Mesendoderm (in vitro differentiated cells): ENCODE results near the gene TBC1D14.
"Not testable (repeated sequence)": the region's sequence is repeated elsewhere in the genome, so short reads cannot be mapped to it uniquely, and the experiment has no call there.

Source experiments
- DNase-seq: peaks from one replicate; pipeline ENCODE4 v3.0.0; 2013
- H2AK5ac ChIP-seq: 2 replicates; pipeline ENCODE4 v1.6.1; 2013; ENCODE audit warnings: low read length, inconsistent platforms
- H2BK120ac ChIP-seq: 2 replicates; pipeline ENCODE4 v1.6.1; 2013; ENCODE audit warnings: low read depth, mild to moderate bottlenecking, low read length, moderate library complexity, mixed read lengths
- H2BK15ac ChIP-seq: replicated peaks from 2 replicates; pipeline ENCODE4 v1.6.1; 2013; ENCODE audit warnings: low read depth, mild to moderate bottlenecking, moderate library complexity
- H2BK5ac ChIP-seq: 2 replicates; pipeline ENCODE4 v1.6.1; 2013; ENCODE audit warnings: low read length, inconsistent platforms
- H3K18ac ChIP-seq: 2 replicates; pipeline ENCODE4 v1.6.1; 2013; ENCODE audit warnings: mild to moderate bottlenecking, low read length, mixed read lengths
- H3K23ac ChIP-seq: one replicate; pipeline ENCODE4 v1.6.1; 2013; ENCODE audit warnings: low read length
- H3K27ac ChIP-seq: 2 replicates; pipeline ENCODE4 v1.5.1; 2013; ENCODE audit warnings: low read depth, mild to moderate bottlenecking, inconsistent platforms, low read length, moderate library complexity
- H3K27me3 ChIP-seq: 2 replicates; pipeline ENCODE4 v1.6.1; 2013; ENCODE audit warnings: low read length, control low read depth, mild to moderate bottlenecking, inconsistent platforms; ENCODE audit not compliant: insufficient read depth, poor library complexity
- H3K36me3 ChIP-seq: 2 replicates; pipeline ENCODE4 v1.6.1; 2013; ENCODE audit warnings: low read length, inconsistent platforms; ENCODE audit not compliant: control insufficient read depth, insufficient read depth
- H3K4ac ChIP-seq: one replicate; pipeline ENCODE4 v1.6.1; 2013; ENCODE audit warnings: low read depth, mild to moderate bottlenecking, low read length, moderate library complexity
- H3K4me1 ChIP-seq: 2 replicates; pipeline ENCODE4 v1.6.1; 2013; ENCODE audit warnings: low read depth, low read length, inconsistent platforms; ENCODE audit not compliant: control insufficient read depth
- H3K4me2 ChIP-seq: 2 replicates; pipeline ENCODE4 v1.6.1; 2013; ENCODE audit warnings: low read length
- H3K4me3 ChIP-seq: 2 replicates; pipeline ENCODE4 v1.5.1; 2013; ENCODE audit warnings: mild to moderate bottlenecking, low read length
- H3K56ac ChIP-seq: one replicate; pipeline ENCODE4 v1.6.1; 2013; ENCODE audit warnings: low read length
- H3K79me1 ChIP-seq: 2 replicates; pipeline ENCODE4 v1.6.1; 2013; ENCODE audit warnings: low read length, inconsistent platforms
- H3K79me2 ChIP-seq: 2 replicates; pipeline ENCODE4 v1.6.1; 2013; ENCODE audit warnings: mild to moderate bottlenecking, low read length; ENCODE audit not compliant: control insufficient read depth, insufficient read depth
- H3K9ac ChIP-seq: 2 replicates; pipeline ENCODE4 v1.6.1; 2013; ENCODE audit warnings: low read length, inconsistent platforms
- H4K5ac ChIP-seq: one replicate; pipeline ENCODE4 v1.6.1; 2013; ENCODE audit warnings: low read length
- H4K8ac ChIP-seq: one replicate; pipeline ENCODE4 v1.6.1; 2013; ENCODE audit warnings: low read depth, mild to moderate bottlenecking, control low read depth, low read length, moderate library complexity
- WGBS: extraction: QIAGEN DNeasy Blood & Tissue Kit; methylation state at CpG from one replicate; pipeline ENCODE4 v1.1.7; 2013; ENCODE audit warnings: low lambda C conversion rate, missing lambda C conversion rate; ENCODE audit not compliant: insufficient coverage; ENCODE audit errors: extremely low coverage; 5-methylcytosine and 5-hydroxymethylcytosine counted together

TBC1D14 gene

DNA sequence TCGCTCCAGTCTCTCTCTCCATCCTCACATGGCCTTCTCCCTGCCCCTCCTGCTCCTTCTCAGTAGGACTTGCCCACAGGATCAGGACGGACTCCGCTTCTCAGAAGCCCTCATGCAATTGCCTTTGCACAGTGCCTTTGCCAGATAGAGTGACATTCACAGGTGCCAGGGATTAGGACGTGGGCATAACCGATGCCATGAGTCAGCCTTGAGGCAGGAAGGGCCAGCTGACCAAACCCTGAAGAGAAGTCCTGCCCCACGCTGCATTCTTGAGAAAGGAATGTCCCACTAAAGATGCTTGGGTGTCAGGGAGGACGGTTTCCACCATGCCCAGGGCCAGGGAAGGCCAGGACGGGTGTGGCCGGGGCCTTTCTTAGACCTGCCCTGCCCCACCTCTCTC, 164.8 kb downstream of the TBC1D14 start:
- Histone ChIP-seq H2BK15ac (no peak overlapping the region), H3K79me1 (no peaks in the 10 kb centered on the region), H3K9ac (no peak overlapping the region), H3K4me2 (no peak overlapping the region), H3K4me3 (no peak overlapping the region), H3K27me3 (no peaks in the 10 kb centered on the region), H3K23ac (no peak overlapping the region), H4K5ac (no peak overlapping the region), H3K4me1 (no peaks in the 10 kb centered on the region), H3K36me3 (no peaks in the 10 kb centered on the region), H3K18ac (no peak overlapping the region), H4K8ac (no peak overlapping the region), H3K27ac (no peak overlapping the region), H2BK5ac (no peak overlapping the region), H3K56ac (no peak overlapping the region), H2AK5ac (no peak overlapping the region), H3K79me2 (no peaks in the 10 kb centered on the region), H3K4ac (no peak overlapping the region), H2BK120ac (no peak overlapping the region)
- no CpG with 5 or more reads among the region's 9 CpGs for WGBS
- no peak for DNase-seq

DNA sequence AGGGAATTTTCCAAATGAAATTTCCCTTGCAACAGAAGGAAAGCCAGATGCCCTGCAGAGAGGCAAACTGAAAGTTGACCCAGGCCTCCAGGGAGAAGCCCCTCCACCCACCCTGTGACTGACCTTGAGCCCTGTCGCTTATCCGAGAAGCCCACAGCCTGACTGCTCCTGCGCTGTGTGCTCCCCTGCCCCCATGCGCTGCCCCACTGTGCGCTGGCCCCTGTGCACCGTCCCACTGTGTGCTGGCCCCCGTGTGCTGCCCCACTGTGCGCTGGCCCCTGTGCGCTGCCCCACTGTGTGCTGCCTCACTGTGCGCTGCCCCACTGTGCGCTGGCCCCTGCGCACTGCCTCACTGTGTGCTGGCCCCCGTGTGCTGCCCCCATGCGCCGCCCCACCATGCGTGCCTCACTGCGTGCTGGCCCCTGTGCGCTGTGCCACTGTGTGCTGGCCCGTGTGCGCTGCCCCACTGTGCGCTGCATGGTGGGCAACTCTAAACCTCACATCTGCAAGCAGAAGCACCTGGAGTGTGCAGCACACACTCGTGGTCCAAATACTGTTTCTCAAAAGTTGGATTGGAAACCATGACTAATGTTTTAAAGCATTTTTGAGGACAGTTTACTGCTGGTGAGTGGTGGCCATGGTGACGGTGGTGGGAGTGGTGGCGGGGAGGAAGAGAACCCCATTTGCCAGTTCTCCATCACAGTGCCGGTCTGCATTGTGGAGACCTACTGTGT, 166.5 kb downstream of the TBC1D14 start:
- H3K27ac ChIP-seq: no peak overlapping the region

DNA sequence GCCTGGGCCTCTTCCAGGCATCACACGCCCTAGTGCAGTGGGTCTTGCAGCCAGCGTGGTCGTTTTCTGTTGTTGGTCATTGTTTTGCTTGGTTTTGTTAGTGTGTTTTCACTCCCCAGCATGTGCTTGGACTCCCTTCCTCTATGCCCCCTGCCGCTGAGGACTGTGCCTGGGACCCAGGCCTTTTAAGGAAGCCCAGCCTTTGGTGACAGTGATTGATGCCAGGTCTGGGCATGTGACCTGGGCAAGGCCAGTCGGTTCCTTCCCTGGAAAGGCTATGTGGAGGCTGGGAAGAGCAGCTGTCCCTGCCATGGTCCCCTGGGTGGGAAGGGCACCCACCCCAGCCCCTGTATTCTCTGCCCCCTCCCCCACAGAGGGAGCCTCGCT, 167.1 kb downstream of the TBC1D14 start:
- no peak overlapping the region for H2BK5ac ChIP-seq
- H3K27ac ChIP-seq: no peak overlapping the region
- no peak overlapping the region for H3K56ac ChIP-seq
- no peaks in the 10 kb centered on the region for H3K79me2 ChIP-seq
- H3K27me3 ChIP-seq: no peaks in the 10 kb centered on the region
- H3K4me2 ChIP-seq: no peak overlapping the region
- no peaks in the 10 kb centered on the region for H3K79me1 ChIP-seq
- no peak overlapping the region for H2BK15ac ChIP-seq
- no peak overlapping the region for H3K4me3 ChIP-seq
- no peak overlapping the region for H3K18ac ChIP-seq
- no peak overlapping the region for H2BK120ac ChIP-seq
- H3K9ac ChIP-seq: no peak overlapping the region
- H4K8ac ChIP-seq: no peak overlapping the region
- H3K4ac ChIP-seq: no peak overlapping the region
- H3K4me1 ChIP-seq: no peaks in the 10 kb centered on the region
- no peak overlapping the region for H2AK5ac ChIP-seq
- no peaks in the 10 kb centered on the region for H3K36me3 ChIP-seq
- WGBS: no CpG with 5 or more reads among the region's 6 CpGs
- H4K5ac ChIP-seq: no peak overlapping the region
- no peak for DNase-seq
- no peak overlapping the region for H3K23ac ChIP-seq

More for the DNA sequence above, 166.5 kb downstream of the TBC1D14 start:
- Histone ChIP-seq H3K4me2 (no peak overlapping the region), H3K56ac (no peak overlapping the region), H4K8ac (no peak overlapping the region), H3K18ac (no peak overlapping the region), H2BK15ac (no peak overlapping the region), H3K4me1 (no peaks in the 10 kb centered on the region), H2AK5ac (no peak overlapping the region), H3K36me3 (no peaks in the 10 kb centered on the region), H2BK5ac (no peak overlapping the region), H3K27me3 (no peaks in the 10 kb centered on the region), H3K9ac (no peak overlapping the region), H4K5ac (no peak overlapping the region), H3K4me3 (no peak overlapping the region), H3K4ac (no peak overlapping the region), H3K23ac (no peak overlapping the region), H3K79me1 (no peaks in the 10 kb centered on the region), H2BK120ac (no peak overlapping the region), H3K79me2 (no peaks in the 10 kb centered on the region)
- WGBS: no CpG with 5 or more reads among the region's 25 CpGs
- peak; percentile 5 for DNase-seq

DNA sequence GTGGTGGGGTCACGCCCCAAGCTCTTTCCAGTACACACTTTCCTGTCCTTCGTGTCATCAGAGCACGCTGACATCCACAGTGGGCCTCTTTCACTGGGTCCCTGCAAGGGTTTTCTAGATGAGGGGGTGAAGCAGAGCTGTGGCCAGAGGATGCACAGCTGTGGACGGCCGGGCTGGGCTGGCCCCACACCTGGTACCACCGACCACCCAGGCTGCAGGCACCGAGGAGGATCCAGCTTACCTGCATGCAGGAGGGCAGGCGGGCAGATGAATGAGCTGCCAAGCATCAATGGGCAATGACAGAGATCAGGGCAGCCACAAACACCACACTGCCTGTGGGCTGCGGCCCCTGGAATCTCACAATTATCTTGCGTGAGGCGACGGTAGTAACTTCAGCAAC, 167.7 kb downstream of the TBC1D14 start:
- no peaks in the 10 kb centered on the region for H3K36me3 ChIP-seq
- no peaks in the 10 kb centered on the region for H3K27me3 ChIP-seq
- H4K5ac ChIP-seq: no peak overlapping the region
- H3K56ac ChIP-seq: no peak overlapping the region
- no peaks in the 10 kb centered on the region for H3K79me2 ChIP-seq
- H2BK5ac ChIP-seq: no peak overlapping the region
- H3K9ac ChIP-seq: no peak overlapping the region
- no peak overlapping the region for H3K4ac ChIP-seq
- H3K27ac ChIP-seq: no peak overlapping the region
- H3K4me2 ChIP-seq: no peak overlapping the region
- no peak overlapping the region for H3K23ac ChIP-seq
- WGBS: no CpG with 5 or more reads among the region's 12 CpGs
- no peak overlapping the region for H2BK120ac ChIP-seq
- no peak overlapping the region for H3K18ac ChIP-seq
- DNase-seq: no peak
- H3K79me1 ChIP-seq: no peaks in the 10 kb centered on the region
- H2AK5ac ChIP-seq: no peak overlapping the region
- no peaks in the 10 kb centered on the region for H3K4me1 ChIP-seq
- no peak overlapping the region for H3K4me3 ChIP-seq
- no peak overlapping the region for H4K8ac ChIP-seq
- H2BK15ac ChIP-seq: no peak overlapping the region

DNA sequence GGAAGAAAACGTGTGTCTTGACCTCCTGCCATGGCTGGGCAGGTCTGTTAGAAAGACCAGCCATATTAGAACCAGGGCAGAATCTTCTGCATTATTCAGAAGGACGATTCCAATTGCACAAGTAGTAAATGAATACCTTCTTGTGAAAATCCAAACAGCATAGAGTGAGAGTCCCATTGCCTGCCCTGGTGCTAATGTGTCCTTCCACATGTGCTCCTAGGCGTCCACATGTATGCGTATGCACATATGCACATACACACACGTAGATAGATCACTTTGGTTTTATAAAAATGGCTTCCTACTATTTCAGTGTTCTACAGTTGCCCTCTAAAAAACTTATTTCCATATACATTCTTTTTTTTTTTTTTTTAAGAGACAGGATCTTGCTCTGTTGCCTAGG, 168.4 kb downstream of the TBC1D14 start:
- Histone ChIP-seq H3K4me2 (no peak overlapping the region), H4K5ac (no peak overlapping the region), H4K8ac (no peak overlapping the region), H2BK120ac (no peak overlapping the region), H3K36me3 (no peaks in the 10 kb centered on the region), H2BK5ac (no peak overlapping the region), H3K79me1 (no peaks in the 10 kb centered on the region), H2BK15ac (no peak overlapping the region), H3K56ac (no peak overlapping the region), H3K23ac (no peak overlapping the region), H3K27me3 (no peaks in the 10 kb centered on the region), H2AK5ac (no peak overlapping the region), H3K18ac (no peak overlapping the region), H3K27ac (no peak overlapping the region), H3K4me3 (no peak overlapping the region), H3K9ac (no peak overlapping the region), H3K79me2 (no peaks in the 10 kb centered on the region), H3K4me1 (no peaks in the 10 kb centered on the region), H3K4ac (no peak overlapping the region)
- DNase-seq: no peak
- WGBS: no CpG with 5 or more reads among the region's 5 CpGs

DNA sequence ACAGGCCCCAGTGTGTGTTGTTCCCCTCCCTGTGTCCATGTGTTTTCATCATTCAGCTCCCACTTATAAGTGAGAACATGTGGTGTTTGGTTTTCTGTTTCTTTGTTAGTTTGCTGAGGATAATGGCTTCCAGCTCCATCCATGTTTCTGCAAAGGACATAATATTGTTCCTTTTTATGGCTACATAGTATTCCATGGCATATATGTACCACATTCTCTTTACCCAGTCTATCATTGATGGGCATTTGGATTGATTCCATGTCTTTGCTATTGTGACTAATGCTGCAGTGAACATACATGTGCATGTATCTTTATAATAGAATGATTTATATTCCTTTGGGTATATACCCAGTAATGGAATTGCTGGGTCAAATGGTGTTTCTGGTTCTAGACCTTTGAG, 169.9 kb downstream of the TBC1D14 start:
- H3K27me3 ChIP-seq, DNase-seq, H2AK5ac ChIP-seq, H3K9ac ChIP-seq, H3K4me2 ChIP-seq, H2BK120ac ChIP-seq, H3K27ac ChIP-seq, H3K56ac ChIP-seq, H3K4me3 ChIP-seq, H3K23ac ChIP-seq, H2BK5ac ChIP-seq, H3K4me1 ChIP-seq, H3K4ac ChIP-seq, H3K79me1 ChIP-seq, H4K8ac ChIP-seq, H4K5ac ChIP-seq, H3K36me3 ChIP-seq, H3K18ac ChIP-seq, H3K79me2 ChIP-seq, H2BK15ac ChIP-seq: not testable (repeated sequence)
